ENCODE data around the gene OR2V2.

Gene OR2V2

DNA sequence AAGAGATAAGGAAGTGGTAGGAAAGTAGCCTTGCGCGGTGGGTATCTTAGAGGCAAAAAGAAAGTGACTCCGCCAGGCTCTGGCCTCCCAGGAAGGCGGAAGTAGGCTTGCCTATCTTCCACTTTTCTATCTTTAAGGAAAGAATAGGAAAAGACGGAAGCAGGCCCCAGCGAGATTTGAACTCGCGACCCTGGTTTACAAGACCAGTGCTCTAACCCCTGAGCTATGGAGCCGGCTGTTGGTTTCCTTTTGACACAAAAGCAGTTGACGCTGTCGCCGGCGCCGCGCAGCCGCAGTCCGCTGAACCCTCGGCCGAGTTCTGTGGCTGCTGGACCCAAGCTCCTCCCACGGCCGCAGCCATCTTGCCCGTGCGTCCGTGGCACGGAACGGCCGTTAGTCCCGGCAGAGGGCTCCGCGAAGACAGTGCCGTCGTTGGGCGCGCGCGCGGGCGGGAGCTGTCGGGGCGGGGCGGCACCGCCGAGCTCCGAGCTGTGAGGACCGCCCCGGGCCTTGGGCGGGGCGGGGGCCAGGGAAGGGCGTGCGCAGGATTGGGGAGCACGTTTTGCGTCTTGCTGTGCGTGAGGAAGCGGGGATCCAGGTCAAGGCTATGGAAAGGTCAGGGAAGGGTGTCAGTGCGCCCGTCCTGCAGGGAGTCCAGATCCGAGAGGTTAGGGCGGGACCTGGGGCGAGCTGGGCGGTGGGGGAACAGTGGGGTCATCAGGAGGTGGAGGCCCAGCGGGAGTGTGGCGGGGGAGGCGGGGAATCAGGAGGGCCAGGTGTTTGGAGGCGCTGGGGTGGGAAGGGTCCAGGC, 44.3 kb downstream of the OR2V2 start:
- DNase-seq: peak; percentile 99

DNA sequence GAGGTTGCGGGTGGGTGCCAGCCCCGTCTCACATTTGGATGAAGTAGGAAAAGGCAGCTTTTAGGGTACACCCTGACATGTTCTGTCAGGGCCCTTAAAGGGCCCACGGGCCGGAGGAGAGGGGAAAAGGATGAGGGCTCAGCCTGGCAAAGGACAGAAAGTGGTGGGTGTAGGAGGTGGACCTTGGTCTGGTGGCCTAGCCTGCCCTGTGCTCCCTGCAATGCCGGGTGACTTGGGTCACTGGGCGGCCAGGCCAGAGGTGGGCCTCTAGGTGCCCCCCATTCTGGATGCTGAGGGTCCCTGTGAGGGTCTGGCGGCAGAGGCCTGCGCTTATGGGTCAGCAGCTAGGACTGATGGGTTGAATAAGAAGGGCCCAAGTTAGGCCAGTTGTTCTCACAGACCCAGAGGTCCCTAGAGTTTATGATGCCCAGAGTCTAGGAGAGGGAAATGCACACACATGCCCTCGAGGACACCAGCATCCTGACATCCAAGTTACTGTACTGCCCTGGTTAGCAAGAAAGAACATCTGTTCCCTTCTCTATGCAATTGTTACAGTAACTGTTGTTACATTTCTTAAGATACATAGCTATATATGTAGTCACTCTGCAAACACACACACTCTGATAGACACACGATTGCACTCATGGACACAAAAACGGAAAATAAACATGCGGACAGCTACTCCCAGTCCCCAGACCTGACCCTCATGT, 45.1 kb downstream of the OR2V2 start:
- DNase-seq: no peak

DNA sequence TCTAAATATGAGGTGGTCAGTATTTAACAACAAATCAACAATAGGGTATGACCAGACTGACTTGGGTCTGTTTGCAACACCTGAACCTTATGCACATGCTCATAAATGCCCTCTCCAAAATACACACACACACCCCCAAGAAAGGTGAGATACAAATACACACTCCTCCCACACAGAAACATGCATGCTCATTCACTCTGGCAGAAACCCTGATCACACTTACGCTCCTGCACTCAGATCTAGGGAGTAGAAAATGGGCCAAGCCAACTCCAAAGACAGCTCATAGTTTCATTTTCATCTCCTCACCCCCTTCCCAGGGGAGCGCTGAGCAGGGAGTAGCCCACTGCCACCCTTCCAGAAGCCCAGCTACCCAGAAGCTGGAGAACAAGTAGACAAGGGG, 46.3 kb downstream of the OR2V2 start:
- DNase-seq: no peak

DNA sequence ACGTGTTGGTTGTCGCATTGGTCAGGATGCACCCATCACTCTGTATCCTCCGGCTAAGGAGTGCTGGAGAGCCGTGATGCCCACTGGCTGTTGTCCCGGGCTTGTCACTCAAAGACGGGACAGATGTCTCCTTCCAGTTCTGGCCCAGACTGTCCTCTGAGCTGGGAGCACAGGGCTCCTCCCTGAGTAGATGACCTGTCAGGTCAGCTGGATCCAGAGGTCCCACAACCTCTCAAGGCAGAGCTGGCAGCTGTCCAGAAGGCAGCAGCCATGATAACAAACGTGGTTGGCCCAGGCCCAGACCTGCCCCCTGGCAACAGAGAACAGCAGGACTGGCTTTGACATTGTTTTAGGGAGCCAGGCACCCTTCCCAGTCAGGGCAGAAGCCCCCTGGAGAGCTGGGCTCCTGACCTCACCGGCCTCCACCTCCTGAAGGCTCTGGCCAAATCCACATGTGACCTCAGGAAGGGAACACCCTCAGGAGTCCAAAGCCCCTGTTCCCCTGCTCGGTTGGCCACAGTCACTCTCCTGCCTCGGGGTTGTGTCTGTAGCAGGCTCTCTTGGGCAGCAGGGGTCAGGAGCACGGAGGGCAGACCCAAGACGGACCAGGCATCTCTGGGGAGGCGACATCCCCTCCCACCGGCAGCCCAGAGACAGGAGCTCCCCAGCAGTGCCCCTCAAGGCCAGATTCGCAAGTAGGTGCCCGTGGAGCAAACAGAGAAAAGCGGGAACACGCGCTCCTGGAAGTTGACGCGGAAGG, 47.3 kb downstream of the OR2V2 start:
- no peak for DNase-seq

DNA sequence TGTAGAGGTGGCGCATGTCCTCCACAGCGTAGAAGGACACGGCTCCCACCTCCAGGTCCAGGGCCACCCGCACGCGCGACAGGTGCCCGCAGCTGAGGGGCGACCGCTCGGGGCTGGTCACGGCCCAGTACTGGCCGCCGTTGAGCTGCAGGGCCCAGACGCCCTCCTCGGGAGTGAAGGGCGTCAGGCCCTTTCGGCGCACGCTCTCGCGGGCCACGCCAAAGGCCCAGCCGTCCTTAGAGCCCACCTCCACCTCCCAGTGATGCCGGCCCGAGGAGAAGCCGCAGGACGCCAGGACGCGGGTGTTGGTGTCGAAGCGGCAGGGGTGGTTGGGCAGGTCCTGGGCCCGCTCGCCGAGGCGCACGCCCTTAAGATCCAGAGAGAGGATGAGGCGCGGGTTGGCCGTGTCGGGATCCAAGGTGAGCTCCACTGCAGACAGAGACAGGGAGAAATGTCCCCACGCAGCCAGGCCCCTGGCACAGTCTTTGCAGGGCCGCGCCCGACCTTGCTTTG, 47.9 kb downstream of the OR2V2 start:
- no peak for DNase-seq

DNA sequence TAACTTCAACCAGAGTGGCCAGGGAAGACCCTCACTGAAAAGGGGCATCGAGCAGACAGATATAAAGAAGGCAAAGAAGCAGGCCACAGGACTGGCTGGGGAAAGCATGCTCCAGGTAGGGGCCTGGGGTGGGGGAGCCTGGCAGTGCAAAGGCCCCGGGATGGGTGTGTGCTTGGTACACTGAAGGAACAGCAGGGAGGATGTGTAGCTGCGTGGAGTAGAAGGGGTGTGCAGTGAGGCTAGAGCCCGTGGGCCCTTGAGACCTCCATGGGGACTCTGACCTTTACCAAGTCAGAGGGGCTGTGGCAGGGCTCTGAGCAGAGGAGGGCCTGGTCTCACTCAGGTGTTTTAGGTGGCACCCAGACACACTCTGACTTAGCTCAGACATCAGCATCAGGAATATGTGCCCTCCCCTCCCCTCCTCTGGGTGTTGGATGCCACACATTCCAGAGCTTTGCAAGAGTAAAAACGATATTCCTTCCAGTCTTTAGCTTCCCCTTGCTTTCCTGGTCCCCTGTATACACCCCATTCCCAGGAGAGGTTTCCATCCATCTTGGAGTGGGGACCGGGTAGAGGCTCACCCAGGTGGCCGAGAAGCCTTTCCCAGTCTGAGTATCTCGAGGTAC, 50.1 kb downstream of the OR2V2 start:
- no peak for DNase-seq

DNA sequence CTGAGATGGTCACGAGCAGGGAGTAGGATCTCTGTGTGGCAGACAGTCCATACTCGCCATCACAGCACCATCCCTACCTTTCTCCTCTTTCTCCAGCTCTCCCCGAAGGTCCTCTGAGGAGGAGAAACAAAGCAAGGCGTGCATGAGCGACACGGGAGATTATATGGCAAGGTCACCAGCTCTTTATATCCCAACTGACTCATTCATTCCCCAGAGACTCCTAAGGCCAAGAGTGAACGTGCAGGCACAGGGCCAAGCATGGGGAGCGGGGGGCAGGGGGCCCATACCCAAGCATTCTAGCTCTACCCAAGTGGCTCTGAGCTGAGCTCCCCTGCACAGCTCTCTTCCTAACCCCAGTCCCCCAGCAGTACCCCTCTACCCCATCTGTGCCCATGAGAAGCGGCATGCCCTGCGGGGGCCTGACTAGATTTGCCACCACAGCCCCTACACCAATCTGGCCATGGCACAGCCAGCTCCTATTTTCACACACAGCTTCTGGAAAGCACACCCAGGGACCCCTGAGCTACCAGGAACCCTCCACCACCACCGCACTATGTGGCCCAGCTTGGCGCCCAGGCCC, 50.8 kb downstream of the OR2V2 start:
- no peak for DNase-seq

DNA sequence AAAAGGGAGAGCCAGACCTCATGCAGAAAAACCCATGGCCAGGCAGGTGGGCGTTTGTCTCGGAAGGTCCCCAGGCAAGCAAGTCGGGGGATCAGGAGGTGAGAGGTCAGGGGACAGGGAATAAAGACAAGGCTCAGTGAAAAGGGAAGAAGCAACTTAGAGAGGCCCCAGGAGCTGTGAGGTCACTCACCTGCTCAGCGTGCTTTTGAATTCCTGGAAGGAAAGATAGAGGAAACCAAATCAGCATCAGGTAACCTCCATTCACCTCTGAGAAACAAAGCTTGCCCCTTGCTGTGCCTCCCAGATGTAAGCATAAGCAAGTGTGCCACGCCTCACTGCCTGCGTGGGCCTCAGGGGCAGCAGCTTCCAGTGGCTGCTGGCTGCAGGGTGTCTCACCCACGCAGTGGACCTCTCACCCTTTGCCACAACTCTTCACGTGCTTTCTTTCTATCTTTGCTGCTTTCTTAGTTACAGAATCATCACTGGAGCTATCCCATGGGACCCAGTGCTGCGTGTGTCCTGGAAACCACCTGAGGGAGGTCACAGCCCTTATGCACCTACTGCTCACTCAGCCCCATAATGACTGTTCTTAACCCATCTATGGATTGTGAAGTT, 51.6 kb downstream of the OR2V2 start:
- DNase-seq: no peak

DNA sequence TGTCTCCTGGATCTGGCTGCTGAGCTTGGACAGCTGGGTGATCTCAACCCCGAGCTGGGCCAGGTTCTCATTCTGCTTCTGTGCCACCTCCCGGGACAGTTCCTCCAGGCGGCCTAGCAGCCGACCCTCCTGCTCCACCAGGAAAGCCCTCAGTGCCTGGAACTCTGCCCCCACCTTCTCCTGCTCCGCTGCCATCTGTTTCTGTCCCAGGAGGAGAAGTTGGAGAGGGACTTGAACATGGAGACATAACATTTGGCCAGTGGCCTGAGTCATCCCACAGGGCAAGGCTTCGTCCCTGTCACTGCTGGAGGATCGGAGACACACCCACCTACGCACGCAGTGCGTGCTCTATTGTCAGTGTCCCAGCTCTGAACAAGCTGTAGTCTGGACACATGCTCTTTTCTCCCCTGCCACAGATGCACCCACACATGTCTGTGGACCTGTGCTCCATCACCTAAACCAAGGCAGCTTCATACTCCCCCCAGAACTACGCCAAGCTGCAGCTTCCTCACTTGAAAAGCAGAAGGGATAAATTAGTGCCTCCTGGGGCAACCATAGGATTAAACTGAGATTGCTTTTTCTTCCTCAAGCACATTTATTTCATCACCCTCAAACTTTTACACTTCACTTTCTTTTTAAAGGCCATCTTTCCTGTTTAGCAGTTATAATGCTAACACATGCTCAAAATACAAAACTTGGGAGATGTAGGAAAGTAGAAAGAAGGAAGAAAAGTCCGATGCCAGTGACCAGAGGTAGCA, 52.7 kb downstream of the OR2V2 start:
- no peak for DNase-seq

DNA sequence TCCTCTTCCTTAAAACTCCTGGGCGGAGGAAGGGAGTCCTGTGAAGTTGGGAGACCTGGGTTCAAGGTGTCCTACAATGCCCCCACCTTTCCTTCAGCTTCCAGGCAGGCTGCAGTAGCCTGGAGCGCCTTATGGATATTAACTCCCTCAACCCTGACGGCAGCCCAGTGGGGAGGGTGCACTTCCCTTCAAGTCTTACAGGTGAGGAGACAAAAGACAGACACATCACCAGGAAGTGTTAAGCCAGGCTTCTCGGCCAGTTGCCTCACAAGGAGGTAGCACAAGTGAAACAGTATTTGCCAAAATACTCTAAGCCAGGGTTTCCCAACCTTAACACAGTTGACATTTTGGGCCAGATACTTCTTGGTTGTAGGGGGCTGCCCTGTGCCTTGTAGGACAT, 53.4 kb downstream of the OR2V2 start:
- DNase-seq: no peak

DNA sequence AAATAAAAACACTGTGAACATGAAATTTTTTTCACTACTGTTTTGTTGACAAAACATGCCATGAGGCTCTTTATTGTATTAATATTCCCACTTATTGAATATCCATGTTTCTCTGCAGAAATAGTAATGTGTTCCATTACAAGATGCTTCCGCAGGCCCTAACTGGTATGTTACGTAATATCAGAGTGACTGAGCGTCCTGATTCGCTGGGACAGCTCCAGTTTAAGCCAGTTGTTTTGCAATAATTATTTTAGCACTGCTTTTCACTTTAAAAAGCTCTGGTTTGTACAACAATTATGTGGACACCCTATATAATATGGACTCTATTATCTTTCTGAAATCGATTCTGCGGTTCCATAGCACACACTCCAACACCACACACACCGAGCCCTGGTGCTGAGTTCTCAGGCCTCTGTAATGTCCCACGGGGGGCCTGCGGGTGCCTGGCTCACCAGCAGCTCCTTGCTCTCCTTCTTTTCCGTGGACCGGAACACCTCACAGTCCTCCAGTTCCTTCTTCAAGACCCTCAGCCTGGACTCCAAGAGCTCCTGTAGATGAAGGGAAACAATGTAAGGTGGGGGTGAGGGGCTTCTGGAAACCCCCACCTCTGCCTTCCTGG, 55.8 kb downstream of the OR2V2 start:
- no peak for DNase-seq

DNA sequence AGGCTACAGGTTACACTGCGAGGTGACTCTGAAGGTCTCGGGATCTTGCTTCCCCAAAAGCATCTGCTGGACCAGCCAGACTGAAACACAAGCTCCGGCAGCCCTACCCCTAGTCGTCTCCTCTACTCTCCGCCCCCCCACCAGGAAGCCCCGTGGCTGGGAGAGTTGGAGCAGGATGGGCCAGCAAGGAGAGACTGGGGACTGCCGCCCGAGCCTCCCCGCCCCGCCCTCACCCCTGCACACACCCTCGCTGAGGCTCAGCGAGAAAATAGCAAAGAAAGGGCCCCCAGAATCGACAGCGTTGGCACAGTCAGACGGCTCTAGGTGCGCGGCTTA, 56.4 kb downstream of the OR2V2 start:
- no peak for DNase-seq

DNA sequence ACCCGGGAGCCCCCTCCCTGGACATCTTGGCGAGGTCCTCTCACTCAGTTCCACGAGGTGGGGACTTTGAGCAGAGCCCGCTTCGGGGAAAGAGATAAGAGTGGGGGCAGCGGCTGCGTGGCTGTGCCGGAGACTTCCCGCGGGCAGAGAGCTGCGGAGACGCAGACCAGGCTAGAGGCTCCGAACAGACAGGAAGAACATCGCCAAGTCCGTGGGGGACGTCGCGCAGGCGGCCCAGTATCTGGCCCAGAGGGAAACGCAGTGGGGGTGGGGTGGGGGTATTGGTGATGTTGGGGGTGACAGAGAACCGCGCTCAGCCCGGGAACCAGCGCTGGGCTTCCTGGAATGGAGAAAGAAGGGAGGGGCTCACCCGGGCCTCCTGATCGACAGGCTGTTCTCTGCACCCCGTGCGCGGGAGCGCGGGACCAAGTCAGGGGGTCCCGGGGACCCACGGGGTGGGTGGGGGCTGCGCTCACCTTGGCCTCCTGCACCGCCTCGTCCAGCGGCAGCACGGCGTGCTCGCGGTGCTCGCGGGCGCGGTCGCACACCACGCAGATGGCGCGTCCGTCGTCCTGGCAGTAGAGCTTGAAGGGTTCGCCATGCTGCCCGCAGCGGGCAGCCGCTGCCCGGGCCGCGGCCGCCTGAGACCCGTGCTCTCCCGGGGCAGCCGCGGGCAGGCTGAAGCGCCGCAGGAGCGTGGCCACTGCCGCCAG, 56.9 kb downstream of the OR2V2 start:
- peak; percentile 41 for DNase-seq

DNA sequence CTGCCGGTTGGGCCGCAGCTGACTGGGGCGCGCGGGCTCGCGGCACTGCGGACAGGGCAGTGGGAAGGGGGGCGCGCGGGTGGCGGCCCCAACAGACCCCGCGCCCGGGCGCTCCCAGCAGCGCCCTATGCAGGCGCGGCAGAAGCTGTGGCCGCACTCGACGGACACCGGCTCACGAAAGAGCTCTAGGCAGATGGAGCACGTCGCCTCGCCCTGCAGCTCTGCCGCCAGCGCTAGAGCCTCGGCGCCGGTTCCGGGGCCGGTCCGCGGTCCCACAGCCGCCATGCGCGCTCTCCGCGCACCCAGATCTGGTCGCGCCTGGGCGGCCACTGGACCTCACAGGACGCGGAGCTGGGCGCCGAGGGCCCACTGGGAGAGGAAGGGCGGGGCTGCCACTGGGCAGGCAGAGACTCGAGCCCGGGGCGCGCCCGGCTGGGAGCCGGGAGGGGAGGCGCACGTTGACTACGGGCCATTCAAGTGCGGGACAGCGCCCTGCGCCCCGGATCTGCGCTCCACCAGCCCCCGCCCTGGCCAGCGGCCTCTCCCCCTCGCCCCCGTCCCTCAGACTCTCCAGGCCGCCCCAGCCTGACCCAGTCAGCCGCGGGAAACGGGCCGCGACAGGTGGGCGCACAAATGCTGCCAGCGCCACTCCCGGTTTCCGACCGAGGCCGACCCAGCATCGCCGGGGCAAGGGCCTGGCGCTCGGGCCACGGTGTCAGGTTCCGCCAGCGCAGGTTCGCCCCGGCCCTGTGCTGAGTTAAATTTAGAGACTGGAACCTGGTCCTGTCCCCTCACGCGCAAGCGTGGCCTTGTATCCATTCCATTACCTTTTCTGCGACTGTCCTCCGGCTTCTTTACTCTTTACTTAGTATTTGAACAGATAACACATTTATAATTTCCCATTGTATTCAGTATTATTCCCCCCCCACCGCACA, 57.7 kb downstream of the OR2V2 start, which contains the start of gene TRIM7:
TRIM7 (minus strand) TSS at position 371 of the 935 bp plus-strand sequence; CDS start at position 285, 86 bp downstream.
- peak; percentile 51 for DNase-seq

DNA sequence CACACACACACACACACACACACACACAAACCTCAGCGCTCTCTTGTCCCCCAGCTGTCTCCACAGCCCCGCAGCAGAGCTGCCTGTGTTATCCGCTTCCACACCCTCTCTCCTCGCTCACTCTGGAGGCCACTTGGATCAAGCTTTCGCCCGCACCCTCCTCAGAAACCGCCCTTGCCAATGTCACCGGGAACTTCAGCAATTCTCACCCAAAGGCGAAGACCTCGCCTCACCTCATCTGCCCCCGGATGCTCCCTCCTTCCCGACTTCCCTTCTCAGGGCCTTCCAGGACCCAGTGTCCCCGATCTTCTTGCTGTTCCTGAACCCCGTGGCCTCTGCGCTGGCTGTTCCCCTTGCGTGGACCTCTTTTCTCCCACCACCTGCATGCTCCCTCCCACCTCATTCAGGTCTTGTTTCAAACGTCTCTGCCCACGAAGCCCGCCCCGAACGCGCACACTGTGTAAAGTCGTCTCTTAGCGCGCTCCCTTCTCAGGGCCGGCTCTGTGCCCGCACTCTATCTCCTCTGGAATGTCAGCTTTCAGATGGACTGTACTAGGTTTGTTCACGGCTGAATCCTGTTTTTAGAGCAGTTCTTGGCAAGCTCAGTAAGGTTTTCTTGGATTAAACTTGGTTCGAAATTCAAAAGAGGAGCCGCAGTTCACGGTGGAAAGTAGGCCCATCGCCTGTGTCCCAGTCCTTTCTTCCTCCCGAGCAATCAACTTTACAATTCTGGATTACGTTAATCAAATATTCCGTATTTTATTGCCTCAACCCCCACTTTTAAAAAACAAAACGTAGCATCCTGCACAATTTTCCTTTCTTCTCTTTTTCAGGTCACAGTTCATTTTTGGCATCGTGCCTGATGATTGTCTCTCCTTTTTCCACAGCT, 58.6 kb downstream of the OR2V2 start:
- DNase-seq: peak; percentile 47

DNA sequence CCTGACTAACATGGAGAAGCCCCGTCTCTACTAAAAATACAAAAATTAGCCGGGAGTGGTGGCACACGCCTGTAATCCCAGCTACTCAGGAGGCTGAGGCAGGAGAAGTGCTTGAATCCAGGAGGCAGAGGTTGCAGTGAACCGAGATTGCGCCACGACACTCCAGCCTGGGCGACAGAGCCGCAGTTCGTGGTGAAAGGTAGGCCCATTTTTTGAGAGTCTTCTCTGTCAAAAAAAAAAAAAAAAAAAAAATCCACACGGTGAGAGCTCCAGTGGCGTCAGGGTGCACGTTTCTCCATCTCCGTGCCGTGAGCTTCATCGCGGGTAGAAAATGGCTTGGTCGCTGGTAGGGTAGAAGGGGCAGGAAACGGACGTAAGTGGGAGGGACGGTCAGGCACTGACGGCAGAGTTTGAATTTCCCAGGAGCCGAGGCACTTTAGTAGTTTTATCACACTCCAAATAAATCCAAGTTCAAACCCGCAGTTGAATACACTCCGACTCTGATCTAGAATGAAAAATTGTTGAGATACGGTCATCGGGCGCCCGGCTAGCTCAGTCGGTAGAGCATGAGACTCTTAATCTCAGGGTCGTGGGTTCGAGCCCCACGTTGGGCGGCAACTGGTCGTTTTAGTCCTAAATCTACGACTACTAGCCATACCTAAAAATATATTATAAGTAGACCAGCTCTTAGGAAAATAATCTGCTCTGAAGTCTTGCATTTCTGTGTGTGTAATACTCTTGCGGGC, 60.0 kb downstream of the OR2V2 start:
- peak; percentile 71 for DNase-seq

DNA sequence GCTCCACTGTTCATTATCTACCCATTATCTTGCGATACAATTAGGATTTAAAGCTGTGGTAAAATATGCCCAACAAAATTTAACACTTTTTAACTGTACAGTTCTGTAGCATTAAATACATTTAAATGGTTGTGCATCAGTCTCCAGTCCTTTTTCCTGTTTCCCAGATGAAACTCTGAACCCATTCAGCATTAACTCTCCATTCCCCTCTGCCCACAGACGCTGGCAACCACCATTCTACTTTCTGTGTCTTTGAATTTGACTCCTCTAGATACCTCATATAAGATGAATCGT, 60.5 kb downstream of the OR2V2 start:
- DNase-seq: no peak

All from activated T-cell treated with anti-CD3 and anti-CD28 coated beads, Interleukin-2, amount 50 U/mL, for 1 hour (primary cell).